GM18526 (cell line): ENCODE data around the gene CLPTM1L.

Source experiments
- POLR2A ChIP-seq: IDR thresholded peaks from 3 replicates; pipeline ENCODE4 v1.6.1; 2011; ENCODE audit not compliant: insufficient read length; ENCODE audit errors: extremely low read depth

CLPTM1L gene

GRCh38 chr5:1357946-1358725 lies 13.2 kb upstream of the CLPTM1L start:
- no peak for TF ChIP-seq POLR2A

GRCh38 chr5:1356873-1357787 lies 12.2 kb upstream of the CLPTM1L start:
- TF ChIP-seq POLR2A = no peak

GRCh38 chr5:1354576-1354975 lies 9.7 kb upstream of the CLPTM1L start:
- TF ChIP-seq POLR2A = no peak

GRCh38 chr5:1352231-1353219 lies 7.6 kb upstream of the CLPTM1L start:
- TF ChIP-seq POLR2A = no peak

GRCh38 chr5:1351156-1351555 lies 6.3 kb upstream of the CLPTM1L start:
- no peak for TF ChIP-seq POLR2A

GRCh38 chr5:1349246-1349645 lies 4.3 kb upstream of the CLPTM1L start:
- no peak for TF ChIP-seq POLR2A

GRCh38 chr5:1348986-1349245 lies 4.0 kb upstream of the CLPTM1L start:
- TF ChIP-seq POLR2A = no peak

- TF ChIP-seq POLR2A = no peak
These were observed 2.7 kb upstream of the CLPTM1L start for GRCh38 chr5:1347571-1347970.

- TF ChIP-seq POLR2A = no peak
These were observed 1.9 kb upstream of the CLPTM1L start for GRCh38 chr5:1346627-1347440.

GRCh38 chr5:1345876-1346626 lies 1.2 kb upstream of the CLPTM1L start:
- no peak for TF ChIP-seq POLR2A

- TF ChIP-seq POLR2A = no peak
These were observed 683 bp downstream of the CLPTM1L start for GRCh38 chr5:1343931-1344901.

GRCh38 chr5:1343315-1343751 lies 1.6 kb downstream of the CLPTM1L start:
- no peak for TF ChIP-seq POLR2A

- TF ChIP-seq POLR2A = no peak
These were observed 2.6 kb downstream of the CLPTM1L start for GRCh38 chr5:1342268-1342667.
